HG02759 (cell line): Measurements from ENCODE around the gene DNM2.
"Not testable (repeated sequence)": the region's sequence is repeated elsewhere in the genome, so short reads cannot be mapped to it uniquely, and the experiment has no call there.

Experiments used
- ATAC-seq: cut with Tn5 transposase; IDR thresholded peaks from one replicate; pipeline ENCODE4 v1.9.1; 2021; ENCODE audit warnings: mild to moderate bottlenecking, moderate library complexity; ENCODE audit not compliant: unreplicated experiment

The DNM2 gene

DNA sequence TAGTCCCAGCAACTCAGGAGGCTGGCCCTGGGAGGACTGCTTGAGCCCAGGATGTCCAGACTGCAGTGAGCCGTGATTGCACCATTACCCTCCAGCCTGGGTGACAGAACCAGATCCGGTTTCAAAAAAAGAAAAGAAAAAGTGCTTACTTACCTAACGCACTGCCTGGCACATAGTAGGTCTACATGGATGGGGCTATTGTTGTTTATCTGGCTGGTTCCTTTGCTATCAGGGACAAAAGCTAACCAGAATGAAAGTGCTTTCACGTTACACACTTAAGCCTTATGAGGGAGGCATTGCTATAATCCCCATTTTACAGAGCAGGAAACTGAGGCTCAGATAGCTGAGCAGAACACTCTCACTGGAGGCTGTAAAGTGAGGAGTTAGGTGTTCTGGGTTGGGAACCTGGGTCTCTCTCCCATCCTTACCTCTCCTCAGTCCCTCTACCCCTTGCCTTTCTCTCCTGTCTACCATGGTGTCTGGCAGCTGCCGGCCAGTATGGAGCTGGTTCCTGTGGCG, 2.8 kb downstream of the DNM2 start:
- ATAC-seq, result no peak

DNA sequence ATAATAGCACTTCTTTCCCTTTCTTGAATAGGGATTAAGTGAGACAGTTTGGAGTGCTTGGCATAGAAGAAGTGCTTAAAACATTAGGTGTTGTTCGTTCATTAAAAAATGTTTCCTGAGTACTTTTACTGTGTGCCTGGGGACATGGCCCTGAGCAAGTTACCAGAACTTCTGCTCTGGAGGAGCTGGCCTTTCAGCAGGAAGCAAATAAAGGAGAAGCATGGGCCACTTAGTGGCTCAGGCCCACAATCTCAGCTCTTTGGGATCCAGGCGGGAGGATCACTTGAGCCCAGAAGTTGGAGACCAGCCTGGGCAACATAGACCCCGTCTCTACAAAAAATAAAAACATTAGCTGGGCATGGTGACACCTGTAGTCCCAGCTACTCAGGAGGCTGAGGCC, 5.7 kb downstream of the DNM2 start:
- ATAC-seq, result no peak

DNA sequence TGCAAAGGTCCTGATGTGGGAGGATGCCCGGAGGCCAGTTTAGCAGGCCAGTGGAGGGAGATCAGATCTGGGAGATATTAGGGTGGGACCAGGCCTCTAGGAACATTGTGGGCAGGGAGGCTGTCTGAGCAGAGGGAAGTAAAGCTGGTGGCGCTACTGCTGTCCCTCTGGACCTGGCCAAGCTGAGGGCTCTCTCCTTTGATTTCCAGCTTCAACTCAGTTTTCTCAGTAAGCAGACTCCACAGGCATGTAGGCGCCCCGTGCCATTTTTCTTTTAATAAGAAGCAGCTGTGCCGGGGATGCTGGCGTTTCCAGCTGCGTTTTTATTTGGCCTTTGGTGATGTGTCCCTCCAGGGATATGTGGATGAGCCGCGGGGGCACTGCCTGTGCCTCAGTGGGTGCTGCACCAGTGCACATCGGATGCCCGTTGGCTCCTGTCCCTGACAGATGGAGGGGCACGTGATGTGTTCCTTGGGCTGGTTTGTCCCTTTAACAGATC, 6.7 kb downstream of the DNM2 start:
- ATAC-seq, result no peak

DNA sequence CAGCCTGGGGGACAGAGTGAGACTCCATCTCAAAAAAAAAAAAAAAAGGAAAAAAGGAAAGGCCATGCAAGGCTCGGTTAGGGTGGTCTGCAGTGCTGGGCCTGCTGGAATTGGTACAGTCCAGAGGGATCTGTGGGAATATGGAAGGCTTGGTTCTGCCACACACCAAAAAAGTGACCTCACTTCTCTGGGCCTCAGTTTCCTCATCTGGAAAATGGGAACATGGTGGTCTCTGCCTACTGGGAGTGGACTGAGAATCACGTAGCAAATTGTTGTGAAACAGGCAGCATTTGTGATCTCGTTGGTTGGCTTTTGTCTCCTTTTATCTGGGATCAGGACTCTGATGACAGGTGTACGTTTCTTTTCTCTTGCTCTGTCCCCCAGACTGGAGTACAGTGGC, 7.5 kb downstream of the DNM2 start:
- no peak for ATAC-seq

DNA sequence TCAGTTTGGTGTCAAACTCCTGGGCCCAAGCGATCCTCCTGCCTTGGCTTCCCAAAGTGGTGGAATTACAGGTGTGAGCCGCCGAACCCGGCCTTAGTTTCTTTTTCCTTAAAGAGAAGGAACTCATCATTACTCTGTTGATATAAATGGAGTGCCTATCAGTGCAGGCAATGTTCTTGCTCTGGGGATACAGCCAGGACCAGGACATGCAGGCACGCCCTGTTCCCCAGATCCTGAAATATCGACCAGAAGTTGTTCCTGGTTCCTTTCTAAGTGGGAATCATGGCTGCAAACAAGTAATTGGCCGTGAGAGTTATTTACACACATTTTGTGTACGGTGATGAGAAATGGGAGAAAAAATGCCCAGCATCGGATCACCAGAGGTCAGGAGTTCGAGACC, 8.4 kb downstream of the DNM2 start:
- no peak for ATAC-seq

DNA sequence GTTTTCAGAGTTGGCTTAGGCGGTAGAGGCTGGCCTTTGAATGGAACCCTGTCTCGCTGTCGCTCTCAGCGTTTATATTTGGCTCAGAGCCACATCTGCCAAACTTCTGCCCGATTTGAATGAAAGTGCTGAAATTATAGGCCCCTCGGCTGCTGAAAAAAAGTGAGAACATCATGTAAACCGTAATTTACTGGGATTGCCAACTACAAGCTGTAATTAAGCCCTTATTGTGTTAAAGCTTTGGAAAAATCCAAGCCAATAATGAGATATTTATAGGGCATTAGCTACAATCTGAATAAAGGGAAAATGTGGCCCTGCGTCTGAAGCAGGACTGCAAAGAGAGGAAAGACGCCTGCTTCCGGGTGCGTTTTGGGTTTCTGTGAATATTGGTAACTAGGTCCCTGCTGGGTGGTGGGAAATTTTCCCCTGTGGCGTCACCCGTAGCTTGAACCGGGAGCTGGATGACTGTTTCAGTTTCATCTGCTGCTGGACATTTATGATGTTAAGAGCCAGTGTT, 9.9 kb downstream of the DNM2 start:
- no peak for ATAC-seq

DNA sequence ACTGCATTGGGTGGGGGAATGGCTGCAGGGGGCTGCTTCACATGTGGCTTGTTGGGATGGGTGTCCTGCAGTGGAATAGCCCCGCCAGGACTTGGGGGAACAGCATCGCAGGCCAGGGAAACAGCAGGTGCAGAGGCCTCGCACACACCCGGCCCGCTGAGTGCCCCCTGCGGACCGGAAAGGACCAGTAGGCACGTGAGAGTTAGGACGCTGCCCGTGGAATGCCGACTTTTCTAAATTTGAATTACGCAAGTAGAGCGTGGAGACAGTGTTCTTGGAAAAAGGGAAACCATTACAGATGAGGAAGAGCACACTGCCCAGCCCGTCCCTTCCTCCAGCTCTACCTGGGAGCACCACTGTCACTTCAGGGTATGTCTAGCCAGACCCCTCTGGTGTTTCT, 11.5 kb downstream of the DNM2 start:
- no peak for ATAC-seq

DNA sequence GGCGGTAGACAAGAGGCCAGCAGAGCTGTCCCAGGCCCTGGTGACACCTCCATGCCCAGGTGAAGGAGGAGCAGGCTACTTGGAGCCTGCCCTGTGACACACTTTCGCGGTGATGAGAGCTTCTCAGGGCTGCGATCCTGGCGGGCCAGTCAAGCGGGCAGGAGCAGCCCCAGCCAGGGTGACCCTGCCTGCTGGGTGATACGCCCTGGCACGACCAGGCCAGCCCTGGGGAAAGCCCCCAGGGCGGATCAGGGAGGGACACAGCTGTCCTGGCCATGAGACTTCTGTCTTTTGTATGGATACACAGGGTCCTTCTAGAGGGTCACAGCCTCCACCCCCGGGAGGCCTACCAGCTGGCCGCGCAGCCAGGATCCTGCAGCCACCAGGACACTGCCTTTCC, 13.1 kb downstream of the DNM2 start:
- ATAC-seq, result no peak

DNA sequence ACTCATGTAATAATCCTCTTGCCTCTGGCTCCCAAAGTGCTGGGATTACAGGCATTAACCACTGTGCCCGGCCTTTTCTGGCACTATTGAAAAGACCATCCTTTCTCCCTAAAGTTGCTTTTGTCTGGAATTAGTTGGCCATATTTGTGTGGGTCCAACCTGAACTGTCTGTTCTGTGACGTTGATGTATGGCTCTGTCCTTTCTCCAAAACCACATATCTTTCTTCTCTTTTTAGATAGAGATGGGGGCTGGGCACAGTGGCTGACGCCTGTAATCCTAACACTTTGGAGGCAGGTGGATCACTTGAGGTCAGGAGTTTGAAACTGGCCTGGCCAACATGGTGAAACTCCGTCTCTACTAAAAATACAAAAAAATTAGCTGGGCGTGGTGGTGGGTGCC, 17.9 kb downstream of the DNM2 start:
- ATAC-seq, result no peak

DNA sequence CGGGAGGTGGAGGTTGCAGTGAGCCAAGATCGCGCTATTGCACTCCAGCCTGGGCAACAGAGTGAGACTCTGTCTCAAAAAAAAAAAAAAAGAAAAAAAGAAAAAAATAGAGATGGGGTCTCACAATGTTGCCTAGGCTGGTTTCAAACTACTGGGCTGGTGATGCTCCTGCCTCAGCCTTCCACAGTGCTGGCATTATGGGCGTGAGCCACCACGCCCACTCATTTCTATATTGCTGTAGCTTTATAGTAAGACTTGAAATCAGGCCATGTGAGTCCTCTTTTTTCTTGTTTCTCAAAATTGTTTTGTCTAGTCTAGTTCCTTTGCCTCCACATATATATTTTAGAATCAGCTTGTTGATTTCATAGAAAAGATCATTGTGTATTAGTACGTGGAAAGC, 18.3 kb downstream of the DNM2 start:
- no peak for ATAC-seq

DNA sequence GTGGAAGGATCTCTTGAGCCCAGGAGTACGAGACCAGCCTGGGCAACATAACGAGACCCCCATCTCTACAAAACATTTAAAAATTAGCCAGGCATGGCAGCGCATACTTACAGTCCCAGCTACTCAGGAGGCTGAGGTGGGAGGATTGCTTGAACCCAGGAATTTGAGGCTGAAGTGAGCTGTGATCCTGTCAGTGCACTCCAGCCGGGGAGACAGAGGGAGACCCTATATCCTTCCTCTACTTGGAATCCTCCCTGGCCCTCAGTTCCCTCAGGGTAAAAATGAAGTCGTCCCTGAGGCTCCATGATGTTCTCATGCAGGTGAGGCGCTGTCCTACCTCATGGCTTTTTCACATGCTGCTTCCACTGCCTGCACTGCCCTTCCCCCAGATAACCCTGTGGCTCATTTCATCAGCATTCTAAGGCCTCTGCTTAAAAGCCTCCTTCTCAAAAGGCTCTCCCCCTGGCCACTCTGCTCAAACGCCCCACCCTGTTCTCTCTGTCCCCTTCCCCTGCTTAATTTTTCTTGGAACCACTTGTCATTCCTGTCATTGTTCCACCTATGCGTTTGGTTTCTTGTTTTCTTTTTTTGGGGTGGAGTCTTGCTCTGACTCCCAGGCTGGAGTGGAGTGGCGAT, 19.2 kb downstream of the DNM2 start:
- ATAC-seq, result no peak

DNA sequence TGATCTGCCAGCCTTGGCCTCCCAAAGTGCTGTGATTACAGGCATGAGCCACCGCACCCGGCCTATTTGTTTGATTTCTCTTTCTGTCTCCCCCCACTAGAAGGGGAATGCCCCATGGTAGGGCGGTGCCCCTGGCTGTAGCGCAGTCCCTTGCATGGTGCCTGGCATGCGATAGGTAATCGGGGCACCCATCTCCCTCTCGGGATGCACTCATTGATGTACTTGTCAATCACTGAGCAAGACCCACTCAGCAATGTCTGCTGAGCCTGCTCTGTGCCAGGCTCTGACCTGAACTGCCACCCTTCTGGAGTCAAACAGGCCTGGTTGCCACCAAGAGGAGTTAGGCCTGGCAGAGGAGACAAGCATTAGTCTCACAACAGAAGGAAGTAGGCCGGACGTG, 19.8 kb downstream of the DNM2 start:
- no peak for ATAC-seq

DNA sequence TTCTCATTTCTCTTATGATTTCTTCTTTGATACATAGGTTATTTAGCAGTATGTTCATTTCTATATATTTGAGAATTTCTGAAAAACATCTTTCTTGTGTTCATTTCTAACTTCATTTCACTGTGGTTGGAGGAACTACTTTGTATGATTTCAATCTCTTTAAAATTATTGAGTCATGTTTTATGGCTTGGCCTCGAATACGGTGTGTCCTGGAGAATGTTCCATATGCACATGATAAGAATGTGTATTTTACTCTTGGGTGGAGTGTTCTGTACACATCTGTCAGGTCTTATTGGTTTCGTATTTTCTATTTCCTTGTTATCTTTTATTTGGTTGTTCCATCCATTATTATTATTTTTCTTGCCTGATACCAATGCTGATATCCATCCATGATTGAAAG, 22.9 kb downstream of the DNM2 start:
- no peak for ATAC-seq

DNA sequence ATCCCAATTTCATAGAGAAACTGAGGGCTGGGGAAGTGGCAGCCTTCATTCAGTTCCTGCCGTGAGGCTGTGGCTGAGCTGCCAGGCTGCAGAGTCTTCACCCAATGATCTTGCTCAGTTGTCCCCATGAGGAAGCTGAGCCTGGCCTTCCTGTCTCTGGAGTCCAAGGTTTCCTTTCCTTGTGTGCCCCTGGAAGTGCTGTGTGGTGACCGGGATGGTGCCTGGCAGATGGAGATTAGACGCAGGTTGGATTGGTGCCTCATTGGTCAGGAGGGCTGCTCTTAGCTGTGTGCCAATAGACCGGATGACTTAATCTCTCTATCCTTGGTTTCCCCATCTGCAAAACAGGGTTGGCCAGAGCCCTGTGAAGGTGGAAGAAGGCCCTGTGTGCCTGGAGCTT, 24.6 kb downstream of the DNM2 start:
- no peak for ATAC-seq

DNA sequence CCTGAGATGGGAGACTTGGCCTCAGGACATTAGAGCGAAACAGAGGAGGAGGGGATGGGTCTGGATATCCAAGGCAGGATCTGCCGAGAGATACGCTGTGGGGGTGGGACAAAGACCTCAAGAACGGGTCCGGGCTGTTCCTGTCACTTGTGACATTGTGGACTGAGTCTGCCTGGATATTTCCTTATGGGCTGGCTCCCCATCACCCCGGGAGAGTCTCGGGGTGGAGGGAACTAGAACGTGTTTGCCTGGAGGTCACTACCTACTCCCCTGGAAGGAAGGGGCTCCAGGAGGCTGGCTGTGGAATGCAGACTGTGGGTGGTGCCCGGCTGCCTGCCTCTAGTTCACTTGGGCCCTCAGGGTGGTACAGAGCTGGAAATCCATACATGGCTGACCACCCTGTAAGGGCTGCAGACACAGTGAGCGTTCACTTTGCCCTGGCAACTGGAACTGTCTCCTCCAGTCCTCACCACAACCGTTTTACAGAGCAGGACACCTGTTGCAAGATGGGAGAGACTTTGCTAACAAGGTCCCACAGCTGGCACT, 26.4 kb downstream of the DNM2 start:
- ATAC-seq, result no peak

DNA sequence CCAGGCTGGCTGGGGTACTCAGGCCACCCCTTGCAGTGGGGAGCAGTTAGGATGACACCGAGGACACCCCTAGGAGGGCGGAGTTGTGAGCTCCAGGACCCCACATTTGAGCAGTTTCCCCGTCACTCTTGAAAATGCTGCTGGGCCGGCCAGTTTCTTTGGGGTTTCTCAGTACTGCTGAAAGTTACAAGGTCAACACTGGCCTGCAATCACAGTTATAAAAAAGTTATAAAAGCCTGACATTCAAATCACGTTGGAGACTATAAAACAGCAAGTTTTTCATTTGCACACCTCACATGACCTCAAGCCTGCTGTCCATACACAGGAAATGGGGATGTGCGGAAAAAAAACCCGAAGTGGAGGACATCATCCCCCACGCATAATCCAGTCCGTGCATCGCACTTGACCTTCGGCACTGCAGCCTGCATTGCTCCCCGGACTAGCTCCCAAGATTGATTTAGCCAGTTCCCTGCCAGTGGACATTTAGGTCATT, 27.0 kb downstream of the DNM2 start:
- ATAC-seq, result no peak

DNA sequence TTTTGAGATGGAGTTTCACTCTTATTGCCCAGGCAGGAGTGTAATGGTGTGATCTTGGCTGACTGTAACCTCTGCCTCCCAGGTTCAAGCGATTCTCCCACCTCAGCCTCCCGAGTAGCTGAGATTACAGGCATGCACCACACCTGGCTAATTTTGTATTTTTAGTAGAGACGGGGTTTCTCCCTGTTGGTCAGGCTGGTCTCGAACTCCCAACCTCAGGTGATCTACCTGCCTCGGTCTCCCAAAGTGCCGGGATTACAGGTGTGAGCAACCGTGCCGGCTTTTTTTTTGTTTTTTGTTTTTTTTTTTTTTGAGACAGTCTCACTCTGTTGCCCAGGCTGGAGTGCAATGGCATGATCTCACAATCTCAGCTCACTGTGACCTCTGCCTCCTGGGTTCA, 28.6 kb downstream of the DNM2 start:
- ATAC-seq, result not testable (repeated sequence)

DNA sequence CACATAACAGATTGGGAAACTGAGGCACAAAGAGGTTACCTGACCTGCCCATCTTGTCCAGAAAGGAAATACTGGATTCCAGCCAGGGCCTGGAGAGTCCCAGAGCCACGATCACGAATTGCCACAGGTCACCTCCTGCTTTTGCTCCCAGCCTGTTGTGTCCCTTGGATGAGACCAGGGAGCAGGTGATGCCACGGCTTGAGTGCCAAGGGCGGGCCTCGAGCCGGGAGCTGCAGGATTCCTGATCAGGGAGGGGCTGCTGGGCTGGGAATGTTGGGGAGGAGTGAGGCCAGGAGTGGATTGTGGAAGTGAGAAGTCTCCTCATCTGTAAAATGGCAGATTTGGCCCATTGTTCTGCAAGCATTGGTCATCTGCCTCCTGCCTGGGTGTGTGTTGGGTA, 29.4 kb downstream of the DNM2 start:
- no peak for ATAC-seq

DNA sequence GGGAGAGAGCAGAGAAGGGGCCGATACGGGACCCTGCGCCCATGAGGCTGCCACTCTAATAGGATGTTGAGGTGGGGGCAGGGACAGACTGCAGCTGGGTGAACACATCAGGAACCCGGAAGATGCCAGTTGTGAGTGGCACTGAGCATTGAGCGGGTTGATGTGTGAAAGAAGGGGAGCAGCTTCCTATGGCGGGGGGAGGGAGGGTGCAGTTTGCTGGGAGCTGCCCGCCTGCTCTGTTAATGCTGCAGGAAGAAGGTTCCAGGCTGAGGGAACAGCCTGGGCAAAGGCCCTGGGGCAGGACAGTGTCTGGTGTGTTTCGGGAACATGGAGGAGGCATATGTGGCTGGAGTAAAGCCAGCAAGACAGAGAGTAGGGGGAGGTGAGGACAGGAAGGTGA, 29.8 kb downstream of the DNM2 start:
- ATAC-seq, result no peak

DNA sequence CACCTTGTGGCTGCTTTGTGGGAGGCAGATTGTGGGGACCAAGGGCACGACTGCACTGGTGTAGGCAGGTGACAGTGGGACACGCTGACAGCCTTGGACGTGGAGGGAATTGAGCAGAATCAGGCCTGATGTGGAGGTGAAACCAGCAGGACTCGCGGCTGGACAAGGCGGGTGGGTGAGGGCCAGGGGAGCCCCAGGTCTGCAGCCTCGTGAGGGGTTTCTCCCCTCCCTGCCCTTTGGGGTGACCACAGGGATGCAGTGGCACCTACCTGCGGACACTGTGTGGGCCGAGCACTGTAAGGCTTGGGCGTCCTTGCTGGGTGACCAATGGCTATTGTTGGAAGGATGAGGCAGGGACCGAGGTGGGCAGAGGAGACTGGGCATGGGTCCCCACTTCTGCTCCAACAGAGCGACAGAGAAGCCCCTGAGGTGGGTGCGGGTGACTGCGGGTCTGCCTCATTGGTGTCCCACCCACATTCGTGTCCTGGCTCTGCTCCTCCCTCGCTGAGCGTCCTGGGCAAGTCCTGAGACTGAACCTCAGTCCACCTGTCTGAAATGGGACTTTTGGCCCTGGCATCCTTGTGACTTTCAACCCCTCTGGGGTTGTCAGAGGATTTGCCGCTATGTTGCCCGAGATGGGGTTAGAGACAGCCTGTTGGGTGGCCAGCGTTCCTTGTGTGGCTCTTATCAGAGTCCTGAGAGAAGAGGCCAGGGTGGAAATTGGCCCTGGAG, 30.5 kb downstream of the DNM2 start:
- no peak for ATAC-seq

DNA sequence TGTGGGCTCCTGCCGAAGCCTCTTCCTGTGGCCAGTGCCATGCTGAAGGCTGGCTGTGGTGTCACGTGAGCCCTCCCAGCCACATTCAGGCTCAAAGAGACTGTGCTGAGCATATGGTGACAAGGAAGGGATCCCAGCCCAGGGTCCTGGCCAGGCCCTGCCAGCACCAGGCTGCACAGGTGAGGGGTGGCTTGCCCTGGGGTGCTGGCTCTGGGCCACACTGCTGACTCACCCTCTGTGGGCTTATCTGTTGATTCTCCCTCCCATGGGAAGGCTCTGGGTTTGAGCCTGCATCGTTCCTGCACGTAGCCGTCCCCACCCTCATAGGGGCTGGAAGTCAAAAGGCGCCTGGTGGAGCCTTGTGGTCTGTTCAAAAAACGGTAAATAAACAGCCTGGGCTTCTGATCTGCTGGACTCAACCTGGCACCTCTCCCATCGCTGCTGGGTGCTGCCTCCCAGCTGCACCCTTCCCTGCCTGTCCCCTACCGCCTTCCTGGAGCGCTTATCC, 31.1 kb downstream of the DNM2 start:
- ATAC-seq, result no peak
